ENCODE data around the gene RUFY4.
A peak's percentile ranks its signal among the peaks of the same experiment; 100 is the strongest.

Gene RUFY4

GRCh38 chr2:218068721-218069334 is at the start of gene RUFY4:
Gene RUFY4 (plus strand): TSS chr2:218069253. CDS start chr2:218070606, 1,353 bp downstream.
- peak in 50 of 58 donors; percentile 3 to 74 (median 34) for DNase-seq

GRCh38 chr2:218019411-218020060 is 49.5 kb upstream of the RUFY4 start:
- DNase-seq = no peak

- no peak for DNase-seq
Observed at GRCh38 chr2:218020281-218020680, 48.8 kb upstream of the RUFY4 start.

- no peak for DNase-seq
Observed at GRCh38 chr2:218020966-218021535, 48.0 kb upstream of the RUFY4 start.

GRCh38 chr2:218021536-218022071 is 47.4 kb upstream of the RUFY4 start:
- no peak for DNase-seq

GRCh38 chr2:218022131-218022850 is 46.8 kb upstream of the RUFY4 start:
- no peak for DNase-seq

- no peak for DNase-seq
Observed at GRCh38 chr2:218022851-218023530, 46.1 kb upstream of the RUFY4 start.

- no peak for DNase-seq
Observed at GRCh38 chr2:218023636-218024035, 45.4 kb upstream of the RUFY4 start.

GRCh38 chr2:218024336-218024735 is 44.7 kb upstream of the RUFY4 start:
- DNase-seq = no peak

GRCh38 chr2:218024871-218025270 is 44.2 kb upstream of the RUFY4 start:
- no peak for DNase-seq

- no peak for DNase-seq
Observed at GRCh38 chr2:218026244-218026643, 42.8 kb upstream of the RUFY4 start.

GRCh38 chr2:218026676-218027425 is 42.2 kb upstream of the RUFY4 start:
- peak in 2 of 58 donors; percentile 18 to 25 for DNase-seq

- no peak for DNase-seq
Observed at GRCh38 chr2:218027426-218028188, 41.4 kb upstream of the RUFY4 start.

- DNase-seq = no peak
Observed at GRCh38 chr2:218028189-218028495, 40.9 kb upstream of the RUFY4 start.

GRCh38 chr2:218028562-218029348 is 40.3 kb upstream of the RUFY4 start:
- DNase-seq = no peak

- DNase-seq = no peak
Observed at GRCh38 chr2:218029366-218030360, 39.4 kb upstream of the RUFY4 start.

GRCh38 chr2:218030409-218031195 is 38.5 kb upstream of the RUFY4 start:
- DNase-seq = no peak

Data from anterior cingulate cortex (tissue), 58 donors.